Pancreas (tissue), 10 donors: ENCODE measurements around the gene ALPK3. TPM values are rescaled to one million over a fixed set of nuclear protein-coding genes. Genes with fewer than 3 reads are reported as not detected.
A peak's percentile ranks its signal among the peaks of the same experiment; 100 is the strongest.
"Not testable (repeated sequence)": the region's sequence is repeated elsewhere in the genome, so short reads cannot be mapped to it uniquely, and the experiment has no call there.

Source experiments
- ATAC-seq, 4 donors: fragments of 200-7000 bp; cut with Tn5 transposase; one replicate each; pipeline versions ENCODE4 v1.8.0 to v1.9.1; 2020; ENCODE audit warnings: mild to moderate bottlenecking in 4 of 4, moderate library complexity in 4 of 4
- DNase-seq, 6 donors: peaks; one replicate each; pipeline ENCODE4 v3.0.0-alpha.2; 2020
- FAIRE-seq: peaks from 2 replicates; lab custom pipeline; 2012; peaks lifted over from hg19 to GRCh38; lab: Jason Lieb, UNC
- H3K27ac ChIP-seq, 4 donors: fragments of 200-600 bp; sonication (generic); 1 replicate in 3 of 4; 2 replicates in 1 of 4; pipeline versions ENCODE4 v1.5.0 to v1.8.0; 2020
- H3K27me3 ChIP-seq, 4 donors: fragments of 200-600 bp; one replicate each; pipeline ENCODE4 v1.8.0; 2021
- H3K36me3 ChIP-seq, 3 donors: fragments of 200-600 bp; sonication (generic) in 1 of 3; one replicate each; pipeline versions ENCODE4 v1.5.0 to v1.8.0; 2020 to 2021
- H3K4me1 ChIP-seq, 3 donors: fragments of 200-600 bp; one replicate each; pipeline ENCODE4 v1.8.0; 2021
- H3K4me3 ChIP-seq, 4 donors: fragments of 200-600 bp; sonication (generic) in 2 of 4; one replicate each; pipeline versions ENCODE4 v1.5.0 to v1.8.0; 2020 to 2021
- H3K9me3 ChIP-seq, 4 donors: fragments of 200-600 bp; one replicate each; pipeline ENCODE4 v1.8.0; 2021
- CTCF ChIP-seq, 4 donors: fragments of 200-600 bp; sonication (generic) in 3 of 4; IDR thresholded peaks; one replicate each; pipeline versions ENCODE4 v1.5.0 to v1.8.0; 2021; ENCODE audit warnings: antibody characterized with exemption in 4 of 4
- WGBS, 2 donors: extraction: QIAGEN DNeasy Blood & Tissue Kit; methylation state at CpG; one replicate each; pipeline ENCODE4 v1.1.7; 2013; 5-methylcytosine and 5-hydroxymethylcytosine counted together
- intact Hi-C, 3 donors: fragments of 100-400 bp; cut with DNase I; formaldehyde crosslinking; loops; one replicate each; pipeline versions ENCODE4 v1.11.1 to v1.14.2; 2022
- polyA plus RNA-seq, 2 donors: library from polyadenylated mRNA; stranded (reverse); fragments of 200-250 nt; gene quantifications; one replicate each; pipeline ENCODE4 v1.2.3, GENCODE V29; 2013
- total RNA-seq, 6 donors: library from RNA; stranded (reverse); fragmentation: NEBNext Ultra II Directional in 4 of 6; extraction: Animal tissue kit (Norgen Biotek cat#: 25700) in 4 of 6; gene quantifications; one replicate each; pipeline versions ENCODE4 v1.2.1 to v1.2.4, GENCODE V29; 2021 to 2023
- donor health status: healthy with polysubstance abuse.
- donor health status: DM: no; HTN: no; CAD: no; lungs with moderate emphysema.
- donor health status: DM: no; HTN: no; CAD: no.
- donor health status: control.
- donor health status: control.
- donor health status: Bipolar disorder and iron deficiency.
- donor health status: DM: yes; HTN: yes; CAD: no.
- donor health status: DM: no; HTN: no; CAD: no.
- donor health status: DM: no; HTN: no; CAD: no.
- donor health status: DM: yes; HTN: yes; CAD: no.

ALPK3 gene
- total and polyA plus RNA-seq, 8 donors, result 3.2 to 23.7 (median 9.3) TPM

- H3K4me1 ChIP-seq, result no peaks in the 10 kb centered on the region
- intact Hi-C loops, result no loop called here
- 78 to 80% methylated on average over 5 of the region's 5 CpGs for WGBS, 2 donors
- no peak for DNase-seq
- no peak for ATAC-seq
- H3K9me3 ChIP-seq, result no peaks in the 10 kb centered on the region
- H3K36me3 ChIP-seq, result no peaks in the 10 kb centered on the region
- no peak overlapping the region for H3K4me3 ChIP-seq
- H3K27ac ChIP-seq, result no peak overlapping the region
- no peaks in the 10 kb centered on the region for H3K27me3 ChIP-seq
- FAIRE-seq, result no peak
- no peak for TF ChIP-seq CTCF (IDR thresholded peaks at IDR 0.05)
Observed at GRCh38 chr15:84874981-84875699, 58.0 kb downstream of the ALPK3 start.

GRCh38 chr15:84876269-84876668, 59.1 kb downstream of the ALPK3 start:
- no peak overlapping the region for H3K27ac ChIP-seq

GRCh38 chr15:84877701-84878100, 60.5 kb downstream of the ALPK3 start:
- H3K36me3 ChIP-seq, FAIRE-seq, H3K4me1 ChIP-seq, DNase-seq, H3K9me3 ChIP-seq, H3K27me3 ChIP-seq, H3K27ac ChIP-seq, H3K4me3 ChIP-seq, ATAC-seq, intact Hi-C loops: not testable (repeated sequence)
- WGBS, 2 donors, result 75 to 90% methylated on average over 3 of the region's 3 CpGs

More at GRCh38 chr15:84876269-84876668, 59.1 kb downstream of the ALPK3 start:
- no peak for TF ChIP-seq CTCF (IDR thresholded peaks at IDR 0.05)
- H3K9me3 ChIP-seq, result no peaks in the 10 kb centered on the region
- H3K27me3 ChIP-seq, result no peaks in the 10 kb centered on the region
- FAIRE-seq (no peak), ATAC-seq (no peak), DNase-seq (no peak)
- no peak overlapping the region for H3K4me3 ChIP-seq
- H3K36me3 ChIP-seq, result no peaks in the 10 kb centered on the region
- intact Hi-C loops, result no loop called here
- H3K4me1 ChIP-seq, result no peaks in the 10 kb centered on the region

GRCh38 chr15:84878504-84878903, 61.3 kb downstream of the ALPK3 start:
- no peak overlapping the region for H3K27ac ChIP-seq
- FAIRE-seq, result no peak
- TF ChIP-seq CTCF (IDR thresholded peaks at IDR 0.05), result peak in 3 of 4 donors; percentile 44 to 60 (median 55)

GRCh38 chr15:84879088-84879780, 62.1 kb downstream of the ALPK3 start:
- FAIRE-seq (no peak), DNase-seq (peak in 1 of 6 donors; percentile 47), ATAC-seq (no peak)
- H3K27me3 ChIP-seq, result no peaks in the 10 kb centered on the region
- TF ChIP-seq CTCF (IDR thresholded peaks at IDR 0.05), result no peak
- H3K4me3 ChIP-seq, result no peak overlapping the region
- no peaks in the 10 kb centered on the region for H3K36me3 ChIP-seq
- H3K27ac ChIP-seq, result no peak overlapping the region
- H3K4me1 ChIP-seq, result peaks cover 0 to 3% (median 0%) of the 10 kb centered on the region in 3 donors
- intact Hi-C loops, result no loop called here
- 68 to 78% methylated on average over 11 of the region's 11 CpGs for WGBS, 2 donors
- H3K9me3 ChIP-seq, result no peaks in the 10 kb centered on the region

More at GRCh38 chr15:84878504-84878903, 61.3 kb downstream of the ALPK3 start:
- H3K4me3 ChIP-seq, result no peak overlapping the region
- H3K36me3 ChIP-seq, result no peaks in the 10 kb centered on the region
- H3K9me3 ChIP-seq, result no peaks in the 10 kb centered on the region
- peaks cover 0 to 3% (median 0%) of the 10 kb centered on the region in 3 donors for H3K4me1 ChIP-seq
- DNase-seq (peak in 5 of 6 donors; percentile 49 to 77 (median 59)), ATAC-seq (peak; percentile 65 to 92 (median 88))
- 45 to 48% methylated on average over 4 of the region's 4 CpGs for WGBS, 2 donors
- intact Hi-C loops, result no loop called here
- no peaks in the 10 kb centered on the region for H3K27me3 ChIP-seq
